ENCODE results near the gene MFAP5.

- TF ChIP-seq, protein P1, sequence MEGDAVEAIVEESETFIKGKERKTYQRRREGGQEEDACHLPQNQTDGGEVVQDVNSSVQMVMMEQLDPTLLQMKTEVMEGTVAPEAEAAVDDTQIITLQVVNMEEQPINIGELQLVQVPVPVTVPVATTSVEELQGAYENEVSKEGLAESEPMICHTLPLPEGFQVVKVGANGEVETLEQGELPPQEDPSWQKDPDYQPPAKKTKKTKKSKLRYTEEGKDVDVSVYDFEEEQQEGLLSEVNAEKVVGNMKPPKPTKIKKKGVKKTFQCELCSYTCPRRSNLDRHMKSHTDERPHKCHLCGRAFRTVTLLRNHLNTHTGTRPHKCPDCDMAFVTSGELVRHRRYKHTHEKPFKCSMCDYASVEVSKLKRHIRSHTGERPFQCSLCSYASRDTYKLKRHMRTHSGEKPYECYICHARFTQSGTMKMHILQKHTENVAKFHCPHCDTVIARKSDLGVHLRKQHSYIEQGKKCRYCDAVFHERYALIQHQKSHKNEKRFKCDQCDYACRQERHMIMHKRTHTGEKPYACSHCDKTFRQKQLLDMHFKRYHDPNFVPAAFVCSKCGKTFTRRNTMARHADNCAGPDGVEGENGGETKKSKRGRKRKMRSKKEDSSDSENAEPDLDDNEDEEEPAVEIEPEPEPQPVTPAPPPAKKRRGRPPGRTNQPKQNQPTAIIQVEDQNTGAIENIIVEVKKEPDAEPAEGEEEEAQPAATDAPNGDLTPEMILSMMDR (IDR thresholded peaks at IDR 0.05 in 2 of 3, conservative IDR thresholded peaks at IDR 0.05 in 1 of 3; ENCODE audit: borderline replicate concordance in 1 of 3, insufficient read depth in 1 of 3, low read depth in 2 of 3, low read length in 2 of 3): peak in 2 of 3 experiments; percentile 46 to 51; a peak in 4 of 6 replicates
- TF ChIP-seq POLR2AphosphoS5 (IDR thresholded peaks at IDR 0.05; ENCODE audit: low read depth, low read length) (no peak), CEBPB (IDR thresholded peaks at IDR 0.05; ENCODE audit: low read depth) (no peak), EZH2 (IDR thresholded peaks at IDR 0.05) (no peak), EZH2phosphoT487 (IDR thresholded peaks at IDR 0.05; ENCODE audit: borderline replicate concordance) (no peak), ZNF274 (IDR thresholded peaks at IDR 0.05; ENCODE audit: low read depth, low read length) (no peak), SIN3A (IDR thresholded peaks at IDR 0.05; ENCODE audit: low read depth) (no peak), POLR2A (IDR thresholded peaks at IDR 0.05; ENCODE audit: borderline replicate concordance, extremely low read depth, insufficient read depth, insufficient read length) (no peak), ZFX (IDR thresholded peaks at IDR 0.05) (no peak), YY1 (IDR thresholded peaks at IDR 0.05; ENCODE audit: extremely low read depth, insufficient replicate concordance, low read depth, low read length) (no peak)
- TF ChIP-seq, protein P2, sequence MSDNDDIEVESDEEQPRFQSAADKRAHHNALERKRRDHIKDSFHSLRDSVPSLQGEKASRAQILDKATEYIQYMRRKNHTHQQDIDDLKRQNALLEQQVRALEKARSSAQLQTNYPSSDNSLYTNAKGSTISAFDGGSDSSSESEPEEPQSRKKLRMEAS (IDR thresholded peaks at IDR 0.05): no peak
- TF ChIP-seq, protein P3, sequence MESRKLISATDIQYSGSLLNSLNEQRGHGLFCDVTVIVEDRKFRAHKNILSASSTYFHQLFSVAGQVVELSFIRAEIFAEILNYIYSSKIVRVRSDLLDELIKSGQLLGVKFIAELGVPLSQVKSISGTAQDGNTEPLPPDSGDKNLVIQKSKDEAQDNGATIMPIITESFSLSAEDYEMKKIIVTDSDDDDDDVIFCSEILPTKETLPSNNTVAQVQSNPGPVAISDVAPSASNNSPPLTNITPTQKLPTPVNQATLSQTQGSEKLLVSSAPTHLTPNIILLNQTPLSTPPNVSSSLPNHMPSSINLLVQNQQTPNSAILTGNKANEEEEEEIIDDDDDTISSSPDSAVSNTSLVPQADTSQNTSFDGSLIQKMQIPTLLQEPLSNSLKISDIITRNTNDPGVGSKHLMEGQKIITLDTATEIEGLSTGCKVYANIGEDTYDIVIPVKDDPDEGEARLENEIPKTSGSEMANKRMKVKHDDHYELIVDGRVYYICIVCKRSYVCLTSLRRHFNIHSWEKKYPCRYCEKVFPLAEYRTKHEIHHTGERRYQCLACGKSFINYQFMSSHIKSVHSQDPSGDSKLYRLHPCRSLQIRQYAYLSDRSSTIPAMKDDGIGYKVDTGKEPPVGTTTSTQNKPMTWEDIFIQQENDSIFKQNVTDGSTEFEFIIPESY (IDR thresholded peaks at IDR 0.05; ENCODE audit: extremely low read depth, insufficient replicate concordance, low read length): no peak
Observed at GRCh38 chr12:8603856-8604255, 58.8 kb downstream of the MFAP5 start.
